ENCODE measurements around the gene INSYN2B.

GRCh38 chr5:169861934-169862333 is 118.4 kb downstream of the INSYN2B start:
- TF ChIP-seq POLR2A (IDR thresholded peaks at IDR 0.05): no peak
- no peak for TF ChIP-seq CTCF (IDR thresholded peaks at IDR 0.05)
- TF ChIP-seq EP300 (IDR thresholded peaks at IDR 0.05): no peak
- no peak for TF ChIP-seq POLR2AphosphoS5 (IDR thresholded peaks at IDR 0.05)
